ENCODE measurements around the gene AP3B1. TPM values are rescaled to one million over a fixed set of nuclear protein-coding genes. Genes with fewer than 3 reads are reported as not detected.

AP3B1 gene
- total RNA-seq, 3 donors from 2014 or later: 48.0 to 63.5 (median 48.2) TPM

DNA sequence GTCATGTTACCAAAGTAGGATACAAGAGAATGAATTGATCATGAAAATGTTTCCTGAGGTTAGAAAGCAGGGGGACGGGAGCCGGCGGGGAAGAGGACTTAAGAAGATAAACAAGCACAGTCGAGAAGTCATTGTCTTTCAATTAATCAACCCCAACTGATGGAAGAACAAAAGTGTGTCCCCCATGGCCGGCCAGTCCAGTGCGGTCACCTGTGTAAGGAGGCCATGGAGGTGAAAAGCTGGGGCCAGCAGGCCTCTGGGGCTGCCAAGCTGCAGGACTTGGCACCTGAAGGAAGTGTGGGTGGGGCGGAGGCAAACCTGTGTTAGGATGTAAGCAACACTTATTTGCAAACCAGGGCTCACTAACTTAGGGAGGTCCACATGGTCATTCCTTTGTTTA, 295.1 kb downstream of the AP3B1 start:
- intact Hi-C loops (cut with DNase I; ENCODE audit: low total_unique reads): no loop called here

DNA sequence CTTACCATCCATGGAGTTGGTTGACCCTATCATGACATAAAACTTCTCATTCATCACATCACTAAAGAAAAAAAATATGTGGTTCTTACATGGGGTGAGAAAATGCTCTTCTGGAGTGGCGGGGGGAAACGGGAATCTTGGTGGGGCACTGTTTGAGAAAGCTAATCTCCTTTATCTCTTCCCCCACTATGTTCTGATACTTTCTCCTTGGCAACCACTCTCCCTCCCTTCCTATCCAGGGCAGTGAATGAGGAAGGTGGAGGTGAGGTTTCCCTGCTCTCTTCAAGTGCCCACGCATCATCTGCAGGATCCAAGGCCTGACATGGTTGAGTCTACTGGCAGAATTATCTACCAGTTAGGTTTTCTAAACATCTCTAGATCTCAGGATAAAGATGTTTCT, 297.6 kb downstream of the AP3B1 start:
- DNase-seq (ENCODE audit: low spot score in 2 of 2): no peak
- Histone ChIP-seq H3K4me1 (no peaks in the 10 kb centered on the region), H3K36me3 (no peaks in the 10 kb centered on the region), H3K4me3 (no peak overlapping the region), H3K27ac (no peak overlapping the region), H3K9me3 (no peaks in the 10 kb centered on the region), H3K27me3 (no peaks in the 10 kb centered on the region)
- intact Hi-C loops (cut with DNase I; ENCODE audit: low total_unique reads): no loop called here
- TF ChIP-seq POLR2A (IDR thresholded peaks at IDR 0.05) (no peak), POLR2AphosphoS5 (IDR thresholded peaks at IDR 0.05) (no peak)
- TF ChIP-seq, protein P1, sequence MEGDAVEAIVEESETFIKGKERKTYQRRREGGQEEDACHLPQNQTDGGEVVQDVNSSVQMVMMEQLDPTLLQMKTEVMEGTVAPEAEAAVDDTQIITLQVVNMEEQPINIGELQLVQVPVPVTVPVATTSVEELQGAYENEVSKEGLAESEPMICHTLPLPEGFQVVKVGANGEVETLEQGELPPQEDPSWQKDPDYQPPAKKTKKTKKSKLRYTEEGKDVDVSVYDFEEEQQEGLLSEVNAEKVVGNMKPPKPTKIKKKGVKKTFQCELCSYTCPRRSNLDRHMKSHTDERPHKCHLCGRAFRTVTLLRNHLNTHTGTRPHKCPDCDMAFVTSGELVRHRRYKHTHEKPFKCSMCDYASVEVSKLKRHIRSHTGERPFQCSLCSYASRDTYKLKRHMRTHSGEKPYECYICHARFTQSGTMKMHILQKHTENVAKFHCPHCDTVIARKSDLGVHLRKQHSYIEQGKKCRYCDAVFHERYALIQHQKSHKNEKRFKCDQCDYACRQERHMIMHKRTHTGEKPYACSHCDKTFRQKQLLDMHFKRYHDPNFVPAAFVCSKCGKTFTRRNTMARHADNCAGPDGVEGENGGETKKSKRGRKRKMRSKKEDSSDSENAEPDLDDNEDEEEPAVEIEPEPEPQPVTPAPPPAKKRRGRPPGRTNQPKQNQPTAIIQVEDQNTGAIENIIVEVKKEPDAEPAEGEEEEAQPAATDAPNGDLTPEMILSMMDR (IDR thresholded peaks at IDR 0.05): no peak

More for the DNA sequence above, 295.1 kb downstream of the AP3B1 start:
- Histone ChIP-seq H3K4me1 (no peaks in the 10 kb centered on the region), H3K27ac (no peak overlapping the region), H3K27me3 (no peaks in the 10 kb centered on the region), H3K4me3 (no peak overlapping the region), H3K9me3 (no peaks in the 10 kb centered on the region), H3K36me3 (no peaks in the 10 kb centered on the region)
- TF ChIP-seq, protein P1 (IDR thresholded peaks at IDR 0.05): no peak
- TF ChIP-seq POLR2A (IDR thresholded peaks at IDR 0.05): no peak
- no peak for TF ChIP-seq POLR2AphosphoS5 (IDR thresholded peaks at IDR 0.05)
- DNase-seq (ENCODE audit: low spot score in 2 of 2): no peak

DNA sequence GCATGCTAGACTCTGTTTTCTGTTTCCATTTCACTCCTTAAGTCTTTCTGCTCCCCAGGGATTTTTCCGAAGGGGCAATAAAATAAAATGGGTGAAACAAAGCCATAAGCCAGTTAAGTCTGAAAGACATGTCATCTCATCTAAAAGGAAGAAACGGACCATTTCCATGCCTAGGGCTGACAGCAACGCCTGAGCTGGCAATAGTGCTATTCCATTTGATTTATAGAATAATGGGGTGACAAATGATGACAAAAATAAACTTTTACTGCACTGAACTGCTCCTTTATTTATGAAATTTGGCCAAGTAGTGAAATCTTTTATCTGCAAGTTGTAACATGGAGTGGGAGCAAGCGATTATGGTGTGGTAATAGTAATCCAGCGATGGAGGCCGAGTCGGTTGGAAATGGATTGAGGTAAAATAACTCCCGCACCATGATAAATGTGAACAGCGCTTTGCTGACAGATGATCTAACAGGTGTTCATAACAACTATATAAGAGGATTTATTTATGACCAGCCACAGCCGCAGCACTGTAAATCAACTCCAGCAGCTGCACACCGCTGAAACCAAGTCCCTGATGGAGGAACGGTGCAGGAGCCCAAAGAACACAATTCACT, 298.6 kb downstream of the AP3B1 start:
- no peak overlapping the region for H3K4me3 ChIP-seq
- intact Hi-C loops (cut with DNase I; ENCODE audit: low total_unique reads): no loop called here
- H3K27me3 ChIP-seq: no peaks in the 10 kb centered on the region
- no peaks in the 10 kb centered on the region for H3K9me3 ChIP-seq
- no peaks in the 10 kb centered on the region for H3K4me1 ChIP-seq
- no peaks in the 10 kb centered on the region for H3K36me3 ChIP-seq
- TF ChIP-seq POLR2AphosphoS5 (IDR thresholded peaks at IDR 0.05) (no peak), POLR2A (IDR thresholded peaks at IDR 0.05) (no peak)
- TF ChIP-seq, protein P1 (IDR thresholded peaks at IDR 0.05): no peak
- H3K27ac ChIP-seq: no peak overlapping the region
- DNase-seq (ENCODE audit: low spot score in 2 of 2): no peak

DNA sequence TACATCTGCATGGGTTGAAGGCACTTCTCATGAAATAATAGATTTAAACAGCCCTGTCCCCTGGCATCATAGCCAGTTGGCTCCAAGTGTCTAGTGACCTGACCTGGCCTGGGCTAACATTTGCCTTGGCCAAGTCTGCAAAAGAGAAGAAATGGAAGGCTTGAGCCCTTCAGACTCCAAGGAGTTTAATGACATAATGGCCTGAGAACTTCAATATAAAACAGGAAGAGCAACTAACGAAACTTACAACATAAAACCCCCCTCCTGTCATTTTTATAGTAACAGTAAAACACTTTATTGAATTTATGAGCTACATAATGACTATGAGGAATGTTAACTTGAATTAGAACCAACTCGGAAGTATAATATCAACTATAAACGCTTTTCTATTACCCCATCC, 299.6 kb downstream of the AP3B1 start:
- Histone ChIP-seq H3K27ac (no peak overlapping the region), H3K4me1 (no peaks in the 10 kb centered on the region)

DNA sequence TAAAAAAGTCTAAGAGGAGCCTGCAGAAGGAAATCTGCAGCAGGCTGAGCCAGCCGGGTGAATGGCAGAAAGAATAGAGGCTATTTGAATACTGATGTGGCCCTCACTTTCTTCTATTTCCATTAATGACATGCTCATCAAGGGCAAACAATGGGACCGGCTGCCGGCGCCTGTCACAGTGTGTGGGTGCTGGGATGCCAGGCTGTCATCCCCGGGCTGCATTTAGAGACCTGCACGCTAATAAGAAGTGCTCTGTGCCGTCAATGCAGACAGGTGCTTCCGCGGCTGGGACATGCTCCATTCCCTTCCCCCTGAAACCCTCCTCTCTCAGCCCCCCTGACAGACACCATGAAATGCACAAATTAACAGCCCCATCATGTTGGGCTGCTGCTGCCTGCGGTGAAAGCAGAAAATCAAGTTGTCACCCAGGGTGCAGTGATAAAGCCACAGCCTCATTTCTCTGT, 300.6 kb downstream of the AP3B1 start:
- no peaks in the 10 kb centered on the region for H3K9me3 ChIP-seq
- TF ChIP-seq POLR2AphosphoS5 (IDR thresholded peaks at IDR 0.05) (no peak), POLR2A (IDR thresholded peaks at IDR 0.05) (no peak)
- TF ChIP-seq, protein P1 (IDR thresholded peaks at IDR 0.05): no peak
- no peaks in the 10 kb centered on the region for H3K27me3 ChIP-seq
- H3K36me3 ChIP-seq: no peaks in the 10 kb centered on the region
- no peaks in the 10 kb centered on the region for H3K4me1 ChIP-seq
- DNase-seq (ENCODE audit: low spot score in 2 of 2): no peak
- no peak overlapping the region for H3K4me3 ChIP-seq
- no peak overlapping the region for H3K27ac ChIP-seq
- intact Hi-C loops (cut with DNase I; ENCODE audit: low total_unique reads): no loop called here

More for the DNA sequence above, 299.6 kb downstream of the AP3B1 start:
- DNase-seq (ENCODE audit: low spot score in 2 of 2): no peak
- intact Hi-C loops (cut with DNase I; ENCODE audit: low total_unique reads): no loop called here
- no peak overlapping the region for H3K4me3 ChIP-seq
- H3K9me3 ChIP-seq: no peaks in the 10 kb centered on the region
- no peaks in the 10 kb centered on the region for H3K36me3 ChIP-seq
- H3K27me3 ChIP-seq: no peaks in the 10 kb centered on the region
- no peak for TF ChIP-seq POLR2AphosphoS5 (IDR thresholded peaks at IDR 0.05)
- TF ChIP-seq POLR2A (IDR thresholded peaks at IDR 0.05): no peak
- TF ChIP-seq, protein P1 (IDR thresholded peaks at IDR 0.05): no peak
